Adrenal gland (tissue), 5 donors: ENCODE data around the gene ANAPC2.

Experiments
- CTCF ChIP-seq, 6 experiments: fragments of 450-650 bp in 4 of 6; fragments of 200-600 bp in 2 of 6; sonication (generic) in 1 of 6; IDR thresholded peaks; 1 replicate in 5 of 6; 2 replicates in 1 of 6; pipeline versions ENCODE4 v1.5.1 to v1.8.0; 2016 to 2021; ENCODE audit warnings: antibody characterized with exemption in 6 of 6, mild to moderate bottlenecking in 2 of 6, moderate library complexity in 1 of 6
- POLR2A ChIP-seq, 2 donors: fragments of 450-650 bp; IDR thresholded peaks; one replicate each; pipeline ENCODE4 v1.6.1; 2017; ENCODE audit warnings: antibody characterized with exemption in 2 of 2, mild to moderate bottlenecking in 2 of 2, moderate library complexity in 1 of 2
- donor health status: DM: no; HTN: no; CAD: no.

GRCh38 chr9:137232510-137232909 is 44.1 kb upstream of the ANAPC2 start:
- TF ChIP-seq CTCF (IDR thresholded peaks at IDR 0.05) (no peak), POLR2A (IDR thresholded peaks at IDR 0.05) (no peak)
